ENCODE measurements around the gene SGO2.

Gene SGO2

DNA sequence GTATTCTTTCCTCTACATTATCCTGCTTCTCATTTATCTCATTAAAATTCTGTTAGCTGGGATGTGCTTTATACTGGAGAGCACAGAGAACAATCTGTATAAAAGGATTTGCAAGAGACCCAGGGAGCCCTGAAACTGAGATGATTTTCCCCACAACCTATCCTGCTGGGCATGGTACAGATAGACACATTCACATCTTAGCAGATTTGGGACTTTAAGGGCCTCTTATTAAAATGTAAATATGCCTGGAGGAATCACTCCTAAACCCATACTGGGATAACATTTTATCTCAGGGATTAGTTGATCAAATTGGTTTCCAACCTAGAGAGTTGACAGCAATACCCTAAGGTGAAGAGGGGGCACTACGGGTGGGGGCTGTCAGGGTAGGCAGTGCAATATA lies 105.3 kb downstream of the SGO2 start:
- H3K36me3 ChIP-seq = no peaks in the 10 kb centered on the region
- TF ChIP-seq, protein P1, sequence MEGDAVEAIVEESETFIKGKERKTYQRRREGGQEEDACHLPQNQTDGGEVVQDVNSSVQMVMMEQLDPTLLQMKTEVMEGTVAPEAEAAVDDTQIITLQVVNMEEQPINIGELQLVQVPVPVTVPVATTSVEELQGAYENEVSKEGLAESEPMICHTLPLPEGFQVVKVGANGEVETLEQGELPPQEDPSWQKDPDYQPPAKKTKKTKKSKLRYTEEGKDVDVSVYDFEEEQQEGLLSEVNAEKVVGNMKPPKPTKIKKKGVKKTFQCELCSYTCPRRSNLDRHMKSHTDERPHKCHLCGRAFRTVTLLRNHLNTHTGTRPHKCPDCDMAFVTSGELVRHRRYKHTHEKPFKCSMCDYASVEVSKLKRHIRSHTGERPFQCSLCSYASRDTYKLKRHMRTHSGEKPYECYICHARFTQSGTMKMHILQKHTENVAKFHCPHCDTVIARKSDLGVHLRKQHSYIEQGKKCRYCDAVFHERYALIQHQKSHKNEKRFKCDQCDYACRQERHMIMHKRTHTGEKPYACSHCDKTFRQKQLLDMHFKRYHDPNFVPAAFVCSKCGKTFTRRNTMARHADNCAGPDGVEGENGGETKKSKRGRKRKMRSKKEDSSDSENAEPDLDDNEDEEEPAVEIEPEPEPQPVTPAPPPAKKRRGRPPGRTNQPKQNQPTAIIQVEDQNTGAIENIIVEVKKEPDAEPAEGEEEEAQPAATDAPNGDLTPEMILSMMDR (IDR thresholded peaks at IDR 0.05; ENCODE audit: low read depth, low read length) = no peak
- no peaks in the 10 kb centered on the region for H3K27me3 ChIP-seq
- H3K4me3 ChIP-seq (ENCODE audit: low read depth, low read length) = no peak overlapping the region
- no peaks in the 10 kb centered on the region for H3K9me3 ChIP-seq
- no peak for DNase-seq
- no peaks in the 10 kb centered on the region for H3K4me1 ChIP-seq

Data from BE2C (cell line).